NCI-H446 treated with DMSO at 0.1 percent for 48 hours (cell line): ENCODE data around the gene CLRN1.
A peak's percentile ranks its signal among the peaks of the same experiment; 100 is the strongest.
"Not testable (repeated sequence)": the region's sequence is repeated elsewhere in the genome, so short reads cannot be mapped to it uniquely, and the experiment has no call there.

ENCODE experiments used
- DNase-seq: peaks from one replicate; lab custom pipeline; 2025; lab: John Stamatoyannopoulos, UW

Gene CLRN1, protein sequence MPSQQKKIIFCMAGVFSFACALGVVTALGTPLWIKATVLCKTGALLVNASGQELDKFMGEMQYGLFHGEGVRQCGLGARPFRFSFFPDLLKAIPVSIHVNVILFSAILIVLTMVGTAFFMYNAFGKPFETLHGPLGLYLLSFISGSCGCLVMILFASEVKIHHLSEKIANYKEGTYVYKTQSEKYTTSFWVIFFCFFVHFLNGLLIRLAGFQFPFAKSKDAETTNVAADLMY

DNA sequence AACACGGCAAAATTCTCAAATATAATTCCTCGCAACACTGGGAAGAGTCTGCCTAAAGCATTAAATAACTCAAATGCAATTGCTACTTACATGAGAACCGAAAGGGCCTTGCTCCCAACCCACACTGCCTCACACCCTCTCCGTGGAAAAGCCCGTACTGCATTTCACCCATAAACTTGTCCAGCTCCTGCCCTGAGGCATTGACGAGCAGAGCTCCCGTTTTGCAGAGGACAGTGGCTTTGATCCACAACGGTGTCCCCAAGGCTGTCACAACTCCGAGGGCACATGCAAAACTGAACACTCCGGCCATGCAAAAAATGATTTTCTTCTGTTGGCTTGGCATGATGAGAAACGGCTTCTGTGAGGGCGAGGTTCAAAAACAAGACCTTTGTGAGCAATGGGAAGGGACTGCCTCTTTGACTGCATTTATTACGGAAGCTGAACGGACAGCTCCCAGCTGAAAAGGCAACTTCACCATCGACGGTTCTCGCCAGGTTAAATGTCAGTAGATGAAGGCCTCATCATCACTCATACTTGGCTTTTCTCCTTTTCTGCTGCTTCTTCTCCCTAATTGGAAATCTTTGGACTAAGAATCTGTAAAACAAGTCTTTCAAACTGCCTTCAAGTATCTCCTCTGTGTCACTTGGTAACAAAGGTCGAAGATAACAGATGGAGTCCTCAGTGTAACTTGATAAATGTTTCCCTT, at the start of gene CLRN1:
TSS of gene CLRN1 (minus strand) at position 362 of the 706 bp plus-strand sequence. CDS start at position 343, 19 bp downstream.
- DNase-seq, result no peak

DNA sequence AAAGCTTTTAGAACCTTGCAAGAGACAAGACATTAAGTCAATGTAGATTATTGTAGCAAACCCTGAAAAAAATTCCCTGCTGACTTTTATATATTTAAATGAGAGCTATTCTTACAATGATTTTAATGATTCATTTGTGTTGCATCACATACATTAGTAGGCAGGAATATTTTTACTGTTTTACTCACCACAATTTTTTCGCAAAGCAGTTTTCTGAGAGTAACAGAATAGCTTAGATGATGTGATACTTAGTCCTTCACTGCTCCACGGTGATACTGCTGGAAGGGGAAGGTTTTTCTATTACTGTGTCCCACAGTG, 43.9 kb upstream of the CLRN1 start:
- DNase-seq, result no peak

DNA sequence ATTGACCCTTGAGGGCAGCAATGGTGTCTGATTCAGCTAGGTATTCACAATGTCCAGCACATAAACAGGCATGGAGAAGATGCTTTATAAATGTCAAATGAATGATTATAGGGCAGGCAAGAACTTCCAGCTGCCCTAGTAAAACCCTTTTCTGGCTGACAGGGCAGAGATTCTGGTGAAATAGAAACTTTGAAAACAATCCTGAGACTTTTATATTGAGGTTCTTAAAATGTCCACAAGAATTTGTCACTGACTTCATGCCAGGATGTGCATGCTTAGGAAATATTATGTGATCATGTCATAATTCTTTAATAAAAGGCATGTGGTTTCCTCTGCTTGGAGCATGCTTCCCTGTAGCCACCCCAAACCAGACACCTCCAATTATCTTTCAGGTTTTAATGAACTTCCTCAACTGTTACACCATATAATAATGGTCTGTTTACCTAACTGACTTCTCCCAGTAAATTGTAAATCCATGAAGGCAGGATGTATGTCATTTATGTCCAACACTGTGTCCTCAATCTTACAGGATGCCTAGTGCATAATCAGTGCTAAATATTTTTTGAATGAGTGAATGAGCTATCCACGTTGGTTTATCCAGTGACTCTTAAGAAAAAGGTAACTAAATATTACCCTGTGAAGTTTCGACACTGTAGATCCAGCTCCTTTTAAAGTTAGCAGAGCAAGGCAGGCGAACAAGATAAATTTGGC, 43.4 kb upstream of the CLRN1 start:
- no peak for DNase-seq

GRCh38 chr3:151015181-151015580, 42.7 kb upstream of the CLRN1 start:
- DNase-seq, result no peak

GRCh38 chr3:151014501-151015018, 42.0 kb upstream of the CLRN1 start:
- DNase-seq, result no peak

DNA sequence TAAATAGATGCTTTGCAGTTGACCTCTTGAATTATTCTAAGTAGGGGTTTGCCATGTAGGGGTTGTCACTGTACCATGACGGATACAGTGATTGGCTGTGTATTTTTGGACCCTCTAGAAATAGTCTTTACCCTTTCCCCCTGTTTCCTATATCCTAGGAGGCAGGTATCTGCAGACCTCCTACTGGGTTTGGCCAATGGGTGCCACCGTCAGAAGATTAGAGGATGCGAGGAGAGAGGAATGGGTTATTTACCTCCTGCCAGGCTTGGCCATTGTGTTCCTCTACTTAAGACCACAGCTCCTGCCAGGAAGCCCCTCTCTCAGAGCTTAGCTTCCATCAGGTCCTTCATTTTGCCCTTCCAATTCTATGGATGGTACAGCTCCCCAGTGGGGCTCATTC, 40.2 kb upstream of the CLRN1 start:
- no peak for DNase-seq

GRCh38 chr3:151011427-151011826, 38.9 kb upstream of the CLRN1 start:
- peak; percentile 21 for DNase-seq

DNA sequence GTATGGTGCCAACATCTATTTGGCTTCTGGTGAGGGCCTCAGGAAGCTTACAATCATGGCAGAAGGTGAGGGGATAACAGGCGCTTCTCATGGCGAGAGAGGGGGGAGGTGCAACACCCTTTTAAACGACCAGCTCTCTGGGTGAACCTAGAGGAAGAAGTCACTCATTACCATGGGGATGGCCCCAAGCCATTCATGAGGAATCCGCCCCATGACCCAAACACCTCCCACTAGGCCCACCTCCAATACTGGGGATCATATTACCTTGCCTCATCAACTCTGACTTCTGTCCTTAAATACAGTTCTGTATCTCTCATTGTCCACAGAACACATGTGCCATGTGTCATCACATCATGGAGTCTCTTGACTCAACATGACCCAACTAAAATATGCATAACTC, 37.5 kb upstream of the CLRN1 start:
- DNase-seq, result no peak

DNA sequence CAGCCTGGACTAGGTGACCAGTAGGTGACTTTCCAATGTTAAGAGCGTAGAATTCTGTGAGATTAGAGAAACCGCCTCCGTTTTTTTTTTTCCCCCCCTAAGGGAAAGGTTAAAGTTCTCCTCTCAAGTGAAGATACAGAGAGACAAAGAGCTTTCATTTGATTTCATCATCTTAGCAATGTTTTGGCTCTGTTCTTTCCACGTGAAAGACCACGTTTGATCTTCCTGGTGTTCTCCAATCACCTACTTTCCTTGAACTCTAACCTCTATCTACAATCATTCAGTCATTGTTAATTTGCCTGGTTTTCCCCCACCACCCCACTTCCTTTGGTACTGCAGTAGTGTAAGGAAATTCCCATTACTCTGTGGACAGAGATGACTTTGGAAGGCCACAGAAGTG, 36.9 kb upstream of the CLRN1 start:
- no peak for DNase-seq

- DNase-seq, result no peak
These were observed 36.2 kb upstream of the CLRN1 start for GRCh38 chr3:151008699-151009098.

DNA sequence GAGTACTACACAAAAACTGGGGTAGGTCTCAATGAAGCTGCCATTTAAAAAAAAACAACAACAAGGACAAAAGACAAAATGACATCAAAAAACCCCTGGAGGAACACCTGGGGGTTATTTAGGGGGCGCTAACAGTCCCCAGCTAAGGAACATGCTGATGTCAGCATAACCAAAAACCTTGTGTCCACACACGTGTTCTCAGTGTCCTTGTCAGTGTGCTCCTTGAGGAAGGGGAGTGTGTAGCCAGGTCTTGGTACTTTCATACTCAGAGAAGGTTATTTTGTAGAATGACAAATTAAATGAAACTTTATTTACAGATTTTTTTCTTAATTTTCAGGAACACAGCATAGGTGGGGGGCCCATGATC, 31.2 kb upstream of the CLRN1 start:
- DNase-seq, result no peak

DNA sequence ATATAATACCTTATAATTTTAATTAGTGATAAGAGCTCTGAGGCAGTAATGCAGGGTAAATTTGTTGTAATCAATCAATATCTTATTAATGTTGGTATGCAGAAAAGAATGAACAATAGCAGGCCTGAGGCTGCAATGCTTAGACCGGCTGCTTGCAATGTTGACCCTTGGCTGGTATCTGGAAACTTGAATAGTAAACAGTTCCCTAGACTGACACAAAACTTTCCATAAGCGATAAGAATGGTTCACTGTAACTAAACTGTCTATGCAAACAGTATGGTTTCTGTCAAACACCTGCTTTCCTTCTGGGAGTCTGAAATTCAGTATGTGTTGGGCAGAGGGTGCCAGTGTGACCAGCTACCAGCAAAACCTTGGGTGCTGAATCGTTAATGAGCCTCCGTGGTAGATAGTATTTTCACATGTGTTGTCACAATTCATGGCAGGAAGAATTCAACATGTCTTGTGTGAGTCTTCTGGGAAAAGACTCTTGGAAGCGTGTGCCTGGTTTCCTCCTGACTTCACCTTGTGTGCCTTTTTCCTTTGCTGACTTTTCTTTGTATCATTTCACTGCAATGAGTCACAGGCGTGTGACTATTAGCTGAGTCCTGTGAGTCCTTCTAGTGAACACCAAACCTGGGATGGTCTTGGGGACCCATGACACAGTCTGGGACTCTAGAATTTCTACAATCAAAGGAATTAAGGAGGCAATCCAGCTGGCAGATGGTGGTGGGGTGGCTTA, 30.7 kb upstream of the CLRN1 start:
- DNase-seq, result no peak

- DNase-seq, result no peak
These were observed 29.8 kb upstream of the CLRN1 start for GRCh38 chr3:151002003-151002981.

DNA sequence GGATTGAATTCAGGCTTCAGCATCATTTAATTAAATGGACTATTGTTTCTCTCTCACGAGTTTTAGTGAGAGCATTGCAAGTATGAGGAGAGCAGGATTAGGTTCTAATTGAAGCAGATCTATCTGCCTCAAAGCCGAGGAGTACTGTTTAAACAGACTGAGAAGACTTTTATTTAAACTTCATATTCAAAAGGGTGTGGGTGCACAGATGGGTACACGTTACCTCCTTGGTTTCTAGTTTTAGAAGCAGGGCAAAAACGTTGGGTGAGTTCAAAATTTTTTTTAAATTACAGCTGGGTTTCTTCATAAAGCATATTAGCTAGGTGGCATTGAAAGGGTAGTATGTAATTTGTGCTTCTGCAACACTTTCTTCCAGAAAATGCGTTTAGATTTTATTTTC, 26.5 kb upstream of the CLRN1 start:
- no peak for DNase-seq

DNA sequence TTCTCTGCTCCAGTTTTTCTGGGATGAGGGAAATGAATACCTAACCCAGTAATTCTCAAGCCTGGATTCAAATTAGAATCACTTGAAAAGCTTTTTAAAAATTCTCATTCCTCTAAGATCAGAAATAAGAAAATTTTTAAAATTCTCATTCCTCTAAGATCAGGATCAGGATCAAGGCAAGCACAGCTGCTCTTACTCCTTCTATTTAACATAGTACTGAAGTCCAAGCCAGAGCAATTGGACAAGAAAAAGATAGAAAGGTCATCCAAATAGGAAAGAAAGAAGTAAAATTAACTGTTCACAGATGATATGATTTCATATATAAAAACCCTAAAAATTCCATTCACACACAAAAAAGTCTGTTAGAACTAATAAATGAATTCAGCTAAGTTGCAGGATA, 24.2 kb upstream of the CLRN1 start:
- DNase-seq, result no peak

GRCh38 chr3:150995510-150995909, 23.0 kb upstream of the CLRN1 start:
- no peak for DNase-seq

GRCh38 chr3:150989208-150989607, 16.7 kb upstream of the CLRN1 start:
- no peak for DNase-seq

- not testable (repeated sequence) for DNase-seq
These were observed 15.9 kb upstream of the CLRN1 start for GRCh38 chr3:150988395-150988794.

GRCh38 chr3:150985711-150986110, 13.2 kb upstream of the CLRN1 start:
- no peak for DNase-seq

DNA sequence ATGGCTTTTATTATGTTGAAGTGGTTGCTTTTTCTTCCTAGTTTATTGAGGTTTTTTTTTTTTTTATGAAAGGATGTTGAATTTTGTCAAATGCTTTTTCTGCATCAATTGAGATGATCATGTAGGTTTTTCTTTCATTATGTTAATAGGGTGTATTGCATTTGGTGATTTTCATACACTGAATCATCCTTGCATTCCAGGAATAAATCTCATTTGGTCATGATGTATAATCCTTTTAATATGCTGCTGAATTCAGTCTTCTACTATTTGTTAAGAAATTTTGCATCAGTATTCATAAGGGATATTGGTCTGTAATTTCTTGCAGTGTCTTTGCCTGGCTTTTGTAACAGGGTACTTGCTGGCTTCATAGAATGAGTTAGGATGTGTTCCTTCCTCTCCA, 11.5 kb upstream of the CLRN1 start:
- no peak for DNase-seq

- DNase-seq, result no peak
These were observed 6.1 kb upstream of the CLRN1 start for GRCh38 chr3:150978566-150979148.
